MM.1S (cell line): ENCODE results near the gene METTL25B.

Experiments used
- DNase-seq: peaks from one replicate; pipeline ENCODE4 v3.0.0-alpha.2; 2015
- H2AFZ ChIP-seq: fragments of 300-600 bp; sonication (generic); 2 replicates; pipeline ENCODE4 v1.6.0; 2016; ENCODE audit warnings: antibody characterized with exemption, low read length
- H3F3A ChIP-seq: fragments of 300-600 bp; sonication (generic); 2 replicates; pipeline ENCODE4 v1.6.1; 2016; ENCODE audit warnings: mild to moderate bottlenecking, antibody characterized with exemption, low read length, moderate library complexity, mixed read lengths; ENCODE audit not compliant: insufficient read depth
- H3K27ac ChIP-seq: fragments of 300-600 bp; sonication (generic); 2 replicates; pipeline ENCODE4 v1.5.1; 2016; ENCODE audit warnings: mild to moderate bottlenecking, low read length
- H3K27me3 ChIP-seq: fragments of 300-600 bp; sonication (generic); replicated peaks from 2 replicates; pipeline ENCODE4 v1.6.0; 2016; ENCODE audit warnings: low read length; ENCODE audit not compliant: insufficient read depth
- H3K36me3 ChIP-seq: fragments of 300-600 bp; sonication (generic); replicated peaks from 2 replicates; pipeline ENCODE4 v1.6.1; 2016; ENCODE audit warnings: mild to moderate bottlenecking, low read length, mixed read lengths; ENCODE audit not compliant: insufficient read depth
- H3K4me1 ChIP-seq: fragments of 300-600 bp; sonication (generic); 2 replicates; pipeline ENCODE4 v1.6.1; 2016; ENCODE audit warnings: low read length, mixed read lengths
- H3K4me2 ChIP-seq: fragments of 300-600 bp; sonication (generic); 2 replicates; pipeline ENCODE4 v1.6.0; 2016; ENCODE audit warnings: low read depth, low read length
- H3K4me3 ChIP-seq: fragments of 300-600 bp; sonication (generic); 2 replicates; pipeline ENCODE4 v1.5.1; 2016; ENCODE audit warnings: low read length, mixed read lengths
- H3K79me2 ChIP-seq: fragments of 300-600 bp; sonication (generic); 2 replicates; pipeline ENCODE4 v1.6.1; 2016; ENCODE audit warnings: mixed run types, low read length, mixed read lengths
- H3K9ac ChIP-seq: fragments of 300-600 bp; sonication (generic); 2 replicates; pipeline ENCODE4 v1.6.1; 2016; ENCODE audit warnings: low read length, mixed read lengths
- H3K9me2 ChIP-seq: fragments of 300-600 bp; sonication (generic); replicated peaks from 2 replicates; pipeline ENCODE4 v1.6.1; 2016; ENCODE audit warnings: mild to moderate bottlenecking, low read length, mixed read lengths; ENCODE audit not compliant: insufficient read depth
- H3K9me3 ChIP-seq: fragments of 300-600 bp; sonication (generic); replicated peaks from 2 replicates; pipeline ENCODE4 v1.6.1; 2016; ENCODE audit warnings: mild to moderate bottlenecking, low read length, mixed read lengths; ENCODE audit not compliant: insufficient read depth
- H4K20me1 ChIP-seq: fragments of 300-600 bp; sonication (generic); 2 replicates; pipeline ENCODE4 v1.6.1; 2016; ENCODE audit warnings: mild to moderate bottlenecking, low read length, moderate library complexity, mixed read lengths; ENCODE audit not compliant: insufficient read depth
- CTCF ChIP-seq: fragments of 300-600 bp; sonication (generic); IDR thresholded peaks from 2 replicates; pipeline ENCODE4 v1.5.1; 2016; ENCODE audit warnings: antibody characterized with exemption, low read length, mixed read lengths
- EZH2 ChIP-seq: fragments of 300-600 bp; sonication (generic); optimal IDR thresholded peaks from 2 replicates; pipeline ENCODE3; 2017; ENCODE audit warnings: low read depth, mild to moderate bottlenecking, antibody characterized with exemption, low read length, mixed read lengths
- EZH2phosphoT487 ChIP-seq: fragments of 300-600 bp; sonication (generic); IDR thresholded peaks from 2 replicates; pipeline ENCODE4 v1.6.1; 2018; ENCODE audit warnings: antibody characterized with exemption, low read length

METTL25B gene

DNA sequence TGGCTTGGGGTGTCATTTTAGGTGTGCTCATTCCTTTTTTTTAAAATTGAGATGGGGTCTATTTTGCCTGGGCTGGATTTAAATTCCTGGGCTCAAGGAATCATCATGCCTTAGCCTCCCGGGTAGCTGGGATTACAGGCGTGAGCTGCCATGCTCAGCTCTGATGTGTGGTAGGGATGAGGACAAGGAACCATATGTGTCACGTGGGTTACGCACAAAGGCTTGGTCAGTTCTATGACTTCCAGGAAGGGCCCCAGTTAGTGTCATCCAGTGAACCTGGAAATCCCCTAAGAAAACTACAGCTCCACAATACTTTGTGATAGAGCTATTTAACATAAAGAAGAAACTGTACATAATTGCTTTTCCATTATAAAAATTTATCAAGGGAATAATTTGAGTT lies 6.7 kb upstream of the METTL25B start:
- Histone ChIP-seq H3F3A (peaks cover 21% of the 10 kb centered on the region), H3K4me1 (peaks cover 8% of the 10 kb centered on the region), H3K9me2 (no peaks in the 10 kb centered on the region), H2AFZ (no peak overlapping the region), H3K27ac (no peak overlapping the region), H4K20me1 (peaks cover 21% of the 10 kb centered on the region), H3K27me3 (no peaks in the 10 kb centered on the region), H3K9me3 (no peaks in the 10 kb centered on the region), H3K9ac (no peak overlapping the region), H3K4me3 (no peak overlapping the region), H3K79me2 (peaks cover 53% of the 10 kb centered on the region), H3K36me3 (peaks cover 24% of the 10 kb centered on the region), H3K4me2 (no peak overlapping the region)
- no peak for DNase-seq
- no peak for TF ChIP-seq EZH2phosphoT487
- TF ChIP-seq CTCF, result no peak
- TF ChIP-seq EZH2, result no peak

- no peaks in the 10 kb centered on the region for H3K27me3 ChIP-seq
- DNase-seq, result peak; percentile 89
- peaks cover 33% of the 10 kb centered on the region for H3F3A ChIP-seq
- H3K9ac ChIP-seq, result peak overlapping the region; percentile 85; the same call in 1 of the 2 replicates
- H3K4me1 ChIP-seq, result peaks cover 16% of the 10 kb centered on the region
- H3K4me3 ChIP-seq, result peak overlapping the region; percentile 95
- no peak overlapping the region for H2AFZ ChIP-seq
- no peaks in the 10 kb centered on the region for H3K9me2 ChIP-seq
- H3K79me2 ChIP-seq, result peaks cover 86% of the 10 kb centered on the region
- H3K9me3 ChIP-seq, result no peaks in the 10 kb centered on the region
- peak overlapping the region; percentile 56; the same call in 1 of the 2 replicates for H3K27ac ChIP-seq
- peaks cover 21% of the 10 kb centered on the region for H4K20me1 ChIP-seq
- peak overlapping the region; percentile 97 for H3K4me2 ChIP-seq
- TF ChIP-seq CTCF (peak; percentile 99), EZH2phosphoT487 (no peak), EZH2 (no peak)
- peaks cover 23% of the 10 kb centered on the region for H3K36me3 ChIP-seq
Measured at GRCh38 chr1:156725683-156726280, 2.5 kb upstream of the METTL25B start.

DNA sequence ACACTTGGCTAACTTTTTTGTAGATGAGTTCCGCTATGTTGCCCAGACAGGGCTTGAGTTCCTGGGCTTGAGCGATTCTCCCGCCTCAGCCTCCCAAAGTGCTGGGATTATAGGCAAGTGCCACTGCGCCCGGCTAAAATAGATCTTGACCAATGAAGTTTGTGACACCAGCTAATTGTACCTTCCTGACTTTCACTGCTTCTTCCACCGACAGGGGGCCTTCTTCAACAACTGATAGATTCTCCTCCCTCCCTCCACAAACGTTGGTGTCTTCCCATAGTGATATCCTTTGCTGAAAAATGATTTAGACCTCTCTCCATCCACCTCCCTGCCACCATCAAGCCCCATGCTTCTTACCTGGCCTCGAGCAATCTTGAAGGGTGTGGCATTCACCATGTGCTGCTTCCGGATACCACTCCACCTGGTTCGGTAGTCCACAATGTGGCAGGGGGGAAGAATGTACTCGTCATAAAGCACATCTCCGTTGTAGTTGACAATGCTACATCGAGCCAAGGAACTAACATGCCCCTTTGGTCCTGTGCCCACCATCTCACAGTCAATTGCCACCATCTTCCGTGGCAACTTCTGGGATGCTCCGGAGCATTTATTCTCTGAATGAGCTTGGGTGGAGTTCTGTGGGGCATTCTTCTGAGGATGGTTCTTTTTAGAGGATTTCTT lies 1.6 kb upstream of the METTL25B start:
- H3K27ac ChIP-seq, result peak overlapping the region; percentile 56; the same call in 1 of the 2 replicates
- H3K4me1 ChIP-seq, result peaks cover 16% of the 10 kb centered on the region
- DNase-seq, result peak; percentile 84

More for the DNA sequence above, 1.6 kb upstream of the METTL25B start:
- Histone ChIP-seq H3K9me2 (no peaks in the 10 kb centered on the region), H3K36me3 (peaks cover 19% of the 10 kb centered on the region), H3K9ac (peak overlapping the region; percentile 85; the same call in 1 of the 2 replicates), H3F3A (peaks cover 32% of the 10 kb centered on the region), H3K79me2 (peaks cover 77% of the 10 kb centered on the region), H3K27me3 (no peaks in the 10 kb centered on the region), H3K4me2 (peak overlapping the region; percentile 97), H4K20me1 (peaks cover 21% of the 10 kb centered on the region), H3K9me3 (no peaks in the 10 kb centered on the region), H2AFZ (no peak overlapping the region), H3K4me3 (peak overlapping the region; percentile 95)
- TF ChIP-seq CTCF (peak; percentile 89), EZH2phosphoT487 (no peak), EZH2 (no peak)
